NCI-H526 treated with DMSO at 0.1 percent for 48 hours (cell line): ENCODE data around the gene STARD13.
"Not testable (repeated sequence)": the region's sequence is repeated elsewhere in the genome, so short reads cannot be mapped to it uniquely, and the experiment has no call there.

ENCODE experiments used
- DNase-seq: peaks from one replicate; lab custom pipeline; 2025; lab: John Stamatoyannopoulos, UW

Gene STARD13

GRCh38 chr13:33195693-33196464, 89.7 kb downstream of the STARD13 start:
- no peak for DNase-seq

GRCh38 chr13:33194820-33195692, 90.5 kb downstream of the STARD13 start:
- peak; percentile 51 for DNase-seq

- DNase-seq: no peak
Observed at GRCh38 chr13:33193428-33193974, 92.1 kb downstream of the STARD13 start.

GRCh38 chr13:33191425-33192210, 93.9 kb downstream of the STARD13 start:
- DNase-seq: no peak

GRCh38 chr13:33189470-33189869, 96.1 kb downstream of the STARD13 start:
- DNase-seq: no peak

GRCh38 chr13:33188093-33188882, 97.3 kb downstream of the STARD13 start:
- no peak for DNase-seq

GRCh38 chr13:33186861-33187291, 98.7 kb downstream of the STARD13 start:
- no peak for DNase-seq

- no peak for DNase-seq
Observed at GRCh38 chr13:33185853-33186252, 99.7 kb downstream of the STARD13 start.

- no peak for DNase-seq
Observed at GRCh38 chr13:33184530-33184929, 101.0 kb downstream of the STARD13 start.

GRCh38 chr13:33184112-33184490, 101.5 kb downstream of the STARD13 start:
- no peak for DNase-seq

GRCh38 chr13:33183431-33184111, 102.0 kb downstream of the STARD13 start:
- no peak for DNase-seq

GRCh38 chr13:33182729-33183128, 102.8 kb downstream of the STARD13 start:
- no peak for DNase-seq

- DNase-seq: no peak
Observed at GRCh38 chr13:33181264-33181663, 104.3 kb downstream of the STARD13 start.

GRCh38 chr13:33180122-33180804, 105.3 kb downstream of the STARD13 start:
- DNase-seq: no peak

- no peak for DNase-seq
Observed at GRCh38 chr13:33179463-33179862, 106.1 kb downstream of the STARD13 start.

GRCh38 chr13:33178209-33178840, 107.2 kb downstream of the STARD13 start:
- DNase-seq: no peak

- not testable (repeated sequence) for DNase-seq
Observed at GRCh38 chr13:33177340-33178208, 108.0 kb downstream of the STARD13 start.

- no peak for DNase-seq
Observed at GRCh38 chr13:33176526-33176925, 109.0 kb downstream of the STARD13 start.
